Muscle of back (tissue), 11 donors: ENCODE measurements around the gene C14orf132. TPM values are rescaled to one million over a fixed set of nuclear protein-coding genes. Genes with fewer than 3 reads are reported as not detected.

Source experiments
- DNase-seq, 3 donors: peaks; one replicate each; pipeline versions ENCODE4 v3.0.0 to v3.0.0-alpha.2; 2013
- polyA plus RNA-seq, 10 donors: library from polyadenylated mRNA; unstranded; fragments of 120-200 nt; gene quantifications; one replicate each; pipeline ENCODE4 v1.2.1, GENCODE V29; 2013; ENCODE audit not compliant: insufficient read length in 10 of 10

The C14orf132 gene
- polyA plus RNA-seq, 10 donors, result 11.9 to 35.5 (median 17.2) TPM

GRCh38 chr14:96117101-96117897 is 78.1 kb downstream of the C14orf132 start:
- DNase-seq, result no peak

- no peak for DNase-seq
These were observed 78.8 kb downstream of the C14orf132 start for GRCh38 chr14:96117960-96118359.

DNA sequence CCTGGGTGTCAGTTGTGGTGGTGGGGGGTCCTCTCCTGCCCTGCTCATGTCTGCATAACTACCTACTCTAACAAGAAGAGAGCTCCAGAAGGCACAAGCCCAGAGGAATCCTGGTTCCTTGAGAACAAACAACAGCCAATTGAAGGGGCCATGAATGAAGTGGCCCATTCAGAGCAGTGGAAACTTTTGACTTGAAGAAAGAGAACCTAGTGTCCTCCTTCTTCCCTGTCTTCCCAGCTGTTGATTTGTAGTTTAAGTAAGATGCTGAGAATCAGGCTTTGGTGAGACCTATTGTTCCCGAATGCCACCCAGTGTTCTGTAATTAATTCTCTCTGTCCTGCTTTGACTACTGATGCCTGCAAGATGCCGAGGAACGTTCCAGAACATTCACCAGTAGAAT is 79.2 kb downstream of the C14orf132 start:
- DNase-seq, result no peak

GRCh38 chr14:96119947-96120346 is 80.8 kb downstream of the C14orf132 start:
- DNase-seq, result no peak

DNA sequence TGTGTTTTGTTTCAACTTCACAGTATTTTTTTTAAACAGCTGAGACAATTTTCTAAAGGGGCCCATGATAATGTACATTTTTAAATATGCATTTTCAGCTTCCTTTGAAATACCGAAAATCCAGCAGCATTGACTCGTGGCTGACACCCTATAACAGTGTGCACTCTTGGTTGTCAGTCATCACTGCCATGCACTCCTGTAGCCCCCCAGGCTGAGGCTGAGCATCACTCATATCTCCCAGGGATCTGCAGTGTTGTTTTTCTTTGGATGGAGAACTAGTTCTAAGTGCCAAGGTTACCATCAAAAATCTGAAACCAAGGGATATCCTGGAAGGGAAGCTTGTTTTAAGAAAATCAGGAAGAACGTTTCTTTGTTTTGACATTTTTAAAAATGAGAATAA is 81.2 kb downstream of the C14orf132 start:
- no peak for DNase-seq

DNA sequence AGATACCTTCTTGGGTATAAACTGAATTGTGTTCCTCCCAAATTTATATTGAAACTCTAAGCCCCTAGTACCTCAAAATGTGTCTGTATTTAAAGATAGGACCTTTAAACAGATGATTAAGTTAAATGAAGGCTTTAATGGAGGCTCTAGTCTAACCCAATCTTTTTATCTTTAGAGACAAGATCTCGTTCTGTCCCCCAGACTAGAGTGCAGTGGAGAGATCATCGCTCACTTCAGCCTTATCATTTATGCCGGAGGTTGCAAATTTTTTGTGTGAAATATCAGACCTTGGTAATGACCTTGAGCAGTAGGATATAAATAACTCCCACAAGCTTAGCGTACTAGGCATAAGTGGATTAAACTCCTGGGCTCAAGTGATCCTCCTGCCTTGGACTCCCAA is 81.8 kb downstream of the C14orf132 start:
- DNase-seq, result no peak

- DNase-seq, result no peak
These were observed 82.7 kb downstream of the C14orf132 start for GRCh38 chr14:96121660-96122395.

- no peak for DNase-seq
These were observed 83.3 kb downstream of the C14orf132 start for GRCh38 chr14:96122496-96122895.

DNA sequence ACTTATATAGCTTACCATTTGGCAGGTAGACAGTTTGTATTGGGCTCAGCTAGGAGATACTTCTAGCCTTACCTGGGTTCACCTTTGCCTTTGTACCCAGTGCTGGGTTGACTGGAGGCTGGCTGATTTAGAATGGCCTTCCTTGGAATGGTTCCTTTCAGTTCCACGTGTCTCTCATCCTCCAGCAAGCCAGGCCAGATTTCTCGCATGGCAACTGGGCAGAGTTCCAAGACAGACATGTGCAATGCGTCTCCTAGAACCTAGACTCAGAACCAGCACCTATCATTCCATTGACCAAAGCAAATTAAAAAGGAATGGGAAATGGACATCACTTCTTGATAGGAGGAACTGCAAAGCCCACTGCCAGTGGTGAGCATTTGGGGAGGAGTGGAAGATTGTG is 86.4 kb downstream of the C14orf132 start:
- DNase-seq, result peak in 1 of 3 donors; percentile 28

DNA sequence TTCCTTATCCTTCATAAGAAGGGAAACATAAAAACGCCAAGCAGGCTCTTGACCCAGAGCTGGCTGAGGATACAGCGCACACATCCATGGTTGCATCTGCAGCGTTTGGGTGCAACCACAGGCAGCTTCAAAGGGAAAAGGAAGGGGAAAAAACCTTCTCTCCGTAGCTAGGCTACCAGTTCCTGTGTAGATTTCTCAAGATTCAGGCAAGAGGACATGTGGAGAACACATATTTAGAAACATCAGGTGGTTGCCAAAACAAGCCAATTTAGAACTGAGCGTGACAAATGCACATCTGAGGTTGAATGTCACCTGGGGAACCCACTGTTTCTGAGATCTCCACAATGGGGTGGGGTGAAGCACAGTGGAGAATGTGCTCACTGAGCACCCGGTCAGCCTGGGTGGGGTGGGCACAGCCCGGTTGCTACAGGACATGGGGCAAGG is 87.2 kb downstream of the C14orf132 start:
- peak in 2 of 3 donors; percentile 22 to 63 for DNase-seq

DNA sequence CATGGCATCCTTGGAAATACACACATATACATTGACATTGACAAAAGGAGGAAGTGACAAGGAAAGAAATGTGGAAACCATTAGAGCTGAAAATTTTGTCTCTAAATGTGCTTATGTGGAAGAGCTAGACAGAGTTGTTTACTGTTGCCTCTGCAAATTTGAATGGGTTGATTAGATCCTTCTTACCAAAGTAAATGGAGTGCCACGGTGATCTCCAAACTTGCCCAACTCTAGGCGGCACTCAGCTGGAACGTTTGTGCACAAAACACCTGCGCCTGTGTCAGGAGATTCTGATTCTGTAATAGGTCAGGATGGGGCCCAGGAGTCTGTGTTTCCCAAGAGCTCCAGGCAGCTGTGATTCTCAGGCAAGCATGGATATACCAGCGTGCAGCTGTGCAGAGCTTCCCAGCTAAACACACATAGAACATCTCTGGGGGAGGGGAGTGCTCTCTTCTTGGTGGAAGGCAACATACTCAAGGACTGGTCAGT is 87.7 kb downstream of the C14orf132 start:
- DNase-seq, result peak in 2 of 3 donors; percentile 20 to 71

- no peak for DNase-seq
These were observed 90.1 kb downstream of the C14orf132 start for GRCh38 chr14:96129128-96129736.

- DNase-seq, result no peak
These were observed 91.2 kb downstream of the C14orf132 start for GRCh38 chr14:96130391-96130790.

GRCh38 chr14:96130854-96131253 is 91.7 kb downstream of the C14orf132 start:
- no peak for DNase-seq

- no peak for DNase-seq
These were observed 92.7 kb downstream of the C14orf132 start for GRCh38 chr14:96131836-96132235.

- no peak for DNase-seq
These were observed 95.3 kb downstream of the C14orf132 start for GRCh38 chr14:96134508-96134907.

- DNase-seq, result peak in 1 of 3 donors; percentile 15
These were observed 96.1 kb downstream of the C14orf132 start for GRCh38 chr14:96135285-96135684.

DNA sequence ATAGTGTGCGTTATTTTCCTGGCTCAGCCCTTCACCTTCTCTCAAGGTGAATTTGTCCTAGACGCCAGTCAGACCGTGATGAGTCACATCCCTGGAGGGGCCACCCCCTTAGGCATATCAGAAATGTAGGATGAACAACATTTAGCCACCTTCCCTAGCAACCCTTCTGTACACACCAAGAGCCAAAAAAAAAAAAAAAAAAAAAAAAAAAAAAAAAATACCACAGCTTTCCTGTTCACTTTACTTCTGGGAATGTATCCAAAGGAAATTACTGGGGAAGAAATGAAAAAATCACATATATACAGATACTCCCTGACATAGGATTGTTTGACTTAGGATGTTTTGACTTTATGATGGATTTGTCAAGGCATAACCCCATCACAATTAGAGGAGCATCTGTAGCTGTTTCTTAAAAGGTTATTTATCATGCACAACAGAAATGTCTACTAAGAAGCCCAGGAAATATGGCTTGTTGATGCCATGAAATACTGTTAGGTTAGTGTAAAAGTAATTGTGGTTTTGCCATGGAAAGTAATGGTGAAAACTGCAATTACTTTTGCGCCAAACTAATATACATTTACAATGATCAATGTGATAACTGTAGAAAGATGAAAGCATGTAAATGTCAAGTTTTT is 97.3 kb downstream of the C14orf132 start:
- DNase-seq, result peak in 2 of 3 donors; percentile 37 to 56

DNA sequence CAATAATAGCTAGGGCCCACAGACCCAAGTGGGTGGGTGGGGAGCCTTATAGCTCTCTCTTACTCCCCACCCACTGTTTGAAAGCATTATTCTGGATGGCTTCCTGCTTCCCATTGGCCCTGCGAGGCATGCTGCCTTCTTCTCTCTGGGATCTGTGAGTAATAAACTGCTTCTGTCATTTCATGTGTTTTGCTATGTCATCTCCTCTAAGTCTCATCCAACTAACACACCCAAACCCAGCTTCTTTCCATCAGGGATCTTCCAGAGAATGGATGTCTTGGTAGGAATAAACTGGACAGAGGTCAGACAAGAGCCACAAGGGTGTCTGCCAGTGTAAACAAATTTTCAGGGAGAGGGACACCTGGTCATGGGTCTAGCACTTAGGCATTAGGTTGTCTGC is 99.1 kb downstream of the C14orf132 start:
- no peak for DNase-seq

GRCh38 chr14:96139169-96139568 is 100.0 kb downstream of the C14orf132 start:
- DNase-seq, result no peak

GRCh38 chr14:96139879-96140278 is 100.7 kb downstream of the C14orf132 start:
- no peak for DNase-seq

- DNase-seq, result no peak
These were observed 101.8 kb downstream of the C14orf132 start for GRCh38 chr14:96140952-96141351.
